Panc1 (cell line): Measurements from ENCODE around the gene CNTLN.

ENCODE experiments used
- POLR2AphosphoS5 ChIP-seq: IDR thresholded peaks from 2 replicates; pipeline ENCODE4 v1.6.1; 2012; ENCODE audit warnings: mild to moderate bottlenecking, low read depth, low read length, moderate library complexity
- TF ChIP-seq, protein P1 (sequence below): fragments of 450-650 bp; IDR thresholded peaks from 2 replicates; pipeline ENCODE4 v1.5.1; 2017; ENCODE audit warnings: mild to moderate bottlenecking
- TF ChIP-seq, protein P2 (sequence below), 2 experiments: IDR thresholded peaks; 2 replicates each; pipeline ENCODE4 v1.6.1; 2011 to 2012; ENCODE audit warnings: low read depth in 2 of 2, control low read depth in 1 of 2, low read length in 1 of 2, mild to moderate bottlenecking in 1 of 2, moderate library complexity in 1 of 2; ENCODE audit not compliant: insufficient read depth in 1 of 2

DNA sequence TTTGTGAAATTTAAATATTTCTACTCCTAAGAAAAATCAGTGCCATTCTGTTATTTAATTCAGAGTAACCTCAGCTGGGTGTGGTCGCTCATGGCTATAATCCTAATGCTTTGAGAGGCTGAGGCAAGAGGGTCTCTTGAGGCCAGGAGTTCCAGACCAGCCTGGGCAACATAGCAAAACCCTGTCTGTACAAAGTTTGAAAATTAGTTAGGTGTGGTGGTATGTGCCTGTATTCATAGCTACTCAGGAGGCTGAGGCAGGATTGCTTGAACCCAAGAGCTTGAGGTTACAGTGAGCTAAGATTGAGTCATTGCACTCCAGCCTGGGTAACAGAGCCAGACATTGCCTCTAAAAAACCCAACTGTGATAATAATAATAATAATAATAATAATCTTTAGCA lies 44.8 kb upstream of the CNTLN start:
- TF ChIP-seq, protein P1, sequence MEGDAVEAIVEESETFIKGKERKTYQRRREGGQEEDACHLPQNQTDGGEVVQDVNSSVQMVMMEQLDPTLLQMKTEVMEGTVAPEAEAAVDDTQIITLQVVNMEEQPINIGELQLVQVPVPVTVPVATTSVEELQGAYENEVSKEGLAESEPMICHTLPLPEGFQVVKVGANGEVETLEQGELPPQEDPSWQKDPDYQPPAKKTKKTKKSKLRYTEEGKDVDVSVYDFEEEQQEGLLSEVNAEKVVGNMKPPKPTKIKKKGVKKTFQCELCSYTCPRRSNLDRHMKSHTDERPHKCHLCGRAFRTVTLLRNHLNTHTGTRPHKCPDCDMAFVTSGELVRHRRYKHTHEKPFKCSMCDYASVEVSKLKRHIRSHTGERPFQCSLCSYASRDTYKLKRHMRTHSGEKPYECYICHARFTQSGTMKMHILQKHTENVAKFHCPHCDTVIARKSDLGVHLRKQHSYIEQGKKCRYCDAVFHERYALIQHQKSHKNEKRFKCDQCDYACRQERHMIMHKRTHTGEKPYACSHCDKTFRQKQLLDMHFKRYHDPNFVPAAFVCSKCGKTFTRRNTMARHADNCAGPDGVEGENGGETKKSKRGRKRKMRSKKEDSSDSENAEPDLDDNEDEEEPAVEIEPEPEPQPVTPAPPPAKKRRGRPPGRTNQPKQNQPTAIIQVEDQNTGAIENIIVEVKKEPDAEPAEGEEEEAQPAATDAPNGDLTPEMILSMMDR = no peak
- TF ChIP-seq POLR2AphosphoS5 = no peak
- TF ChIP-seq, protein P2, sequence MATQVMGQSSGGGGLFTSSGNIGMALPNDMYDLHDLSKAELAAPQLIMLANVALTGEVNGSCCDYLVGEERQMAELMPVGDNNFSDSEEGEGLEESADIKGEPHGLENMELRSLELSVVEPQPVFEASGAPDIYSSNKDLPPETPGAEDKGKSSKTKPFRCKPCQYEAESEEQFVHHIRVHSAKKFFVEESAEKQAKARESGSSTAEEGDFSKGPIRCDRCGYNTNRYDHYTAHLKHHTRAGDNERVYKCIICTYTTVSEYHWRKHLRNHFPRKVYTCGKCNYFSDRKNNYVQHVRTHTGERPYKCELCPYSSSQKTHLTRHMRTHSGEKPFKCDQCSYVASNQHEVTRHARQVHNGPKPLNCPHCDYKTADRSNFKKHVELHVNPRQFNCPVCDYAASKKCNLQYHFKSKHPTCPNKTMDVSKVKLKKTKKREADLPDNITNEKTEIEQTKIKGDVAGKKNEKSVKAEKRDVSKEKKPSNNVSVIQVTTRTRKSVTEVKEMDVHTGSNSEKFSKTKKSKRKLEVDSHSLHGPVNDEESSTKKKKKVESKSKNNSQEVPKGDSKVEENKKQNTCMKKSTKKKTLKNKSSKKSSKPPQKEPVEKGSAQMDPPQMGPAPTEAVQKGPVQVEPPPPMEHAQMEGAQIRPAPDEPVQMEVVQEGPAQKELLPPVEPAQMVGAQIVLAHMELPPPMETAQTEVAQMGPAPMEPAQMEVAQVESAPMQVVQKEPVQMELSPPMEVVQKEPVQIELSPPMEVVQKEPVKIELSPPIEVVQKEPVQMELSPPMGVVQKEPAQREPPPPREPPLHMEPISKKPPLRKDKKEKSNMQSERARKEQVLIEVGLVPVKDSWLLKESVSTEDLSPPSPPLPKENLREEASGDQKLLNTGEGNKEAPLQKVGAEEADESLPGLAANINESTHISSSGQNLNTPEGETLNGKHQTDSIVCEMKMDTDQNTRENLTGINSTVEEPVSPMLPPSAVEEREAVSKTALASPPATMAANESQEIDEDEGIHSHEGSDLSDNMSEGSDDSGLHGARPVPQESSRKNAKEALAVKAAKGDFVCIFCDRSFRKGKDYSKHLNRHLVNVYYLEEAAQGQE (IDR thresholded peaks at IDR 0.05; ENCODE audit: insufficient read depth in 1 of 2, low read depth in 2 of 2, low read length in 1 of 2) = no peak
